ENCODE data around the gene HOXC6. TPM values are rescaled to one million over a fixed set of nuclear protein-coding genes. Genes with fewer than 3 reads are reported as not detected.

HOXC6 gene
- total RNA-seq, 2 donors from 2014 or later: 0.15 TPM; not detected in 1

DNA sequence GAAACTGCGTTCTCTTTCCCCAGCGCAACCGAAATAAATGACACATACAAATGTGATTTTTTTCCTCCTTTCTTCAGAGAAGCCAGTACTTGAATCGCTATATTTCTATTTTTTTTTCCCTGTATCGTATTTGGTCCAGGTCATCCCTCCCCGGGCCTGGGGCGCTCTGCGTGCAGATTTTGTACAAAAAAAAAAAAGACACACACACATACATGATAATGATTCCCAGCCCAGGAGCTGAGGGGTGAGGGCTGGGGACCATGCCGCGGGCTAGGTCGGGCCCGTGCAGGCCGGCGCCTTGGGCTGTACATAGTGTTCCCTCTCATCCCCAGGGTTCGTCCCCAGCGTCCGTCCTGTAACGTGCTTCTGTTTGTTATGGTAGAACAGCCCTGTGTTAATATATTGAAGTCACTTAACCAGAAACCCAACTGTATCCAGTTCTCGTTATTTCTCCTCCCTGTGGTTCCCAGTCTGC lies 25.3 kb upstream of the HOXC6 start:
- Histone ChIP-seq H3K27me3 (peaks cover 100% of the 10 kb centered on the region), H3K9me3 (no peaks in the 10 kb centered on the region), H3K9ac (ENCODE audit: low read depth in 2 of 2, low read length in 2 of 2) (no peak overlapping the region), H3K4me3 (no peak overlapping the region), H3K27ac (no peak overlapping the region), H3K4me1 (peaks cover 7% of the 10 kb centered on the region), H3K36me3 (no peaks in the 10 kb centered on the region)
- no peak for DNase-seq
- TF ChIP-seq, protein P1, sequence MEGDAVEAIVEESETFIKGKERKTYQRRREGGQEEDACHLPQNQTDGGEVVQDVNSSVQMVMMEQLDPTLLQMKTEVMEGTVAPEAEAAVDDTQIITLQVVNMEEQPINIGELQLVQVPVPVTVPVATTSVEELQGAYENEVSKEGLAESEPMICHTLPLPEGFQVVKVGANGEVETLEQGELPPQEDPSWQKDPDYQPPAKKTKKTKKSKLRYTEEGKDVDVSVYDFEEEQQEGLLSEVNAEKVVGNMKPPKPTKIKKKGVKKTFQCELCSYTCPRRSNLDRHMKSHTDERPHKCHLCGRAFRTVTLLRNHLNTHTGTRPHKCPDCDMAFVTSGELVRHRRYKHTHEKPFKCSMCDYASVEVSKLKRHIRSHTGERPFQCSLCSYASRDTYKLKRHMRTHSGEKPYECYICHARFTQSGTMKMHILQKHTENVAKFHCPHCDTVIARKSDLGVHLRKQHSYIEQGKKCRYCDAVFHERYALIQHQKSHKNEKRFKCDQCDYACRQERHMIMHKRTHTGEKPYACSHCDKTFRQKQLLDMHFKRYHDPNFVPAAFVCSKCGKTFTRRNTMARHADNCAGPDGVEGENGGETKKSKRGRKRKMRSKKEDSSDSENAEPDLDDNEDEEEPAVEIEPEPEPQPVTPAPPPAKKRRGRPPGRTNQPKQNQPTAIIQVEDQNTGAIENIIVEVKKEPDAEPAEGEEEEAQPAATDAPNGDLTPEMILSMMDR (IDR thresholded peaks at IDR 0.05): no peak
- intact Hi-C loops (cut with DNase I): loop anchor here (10.0 kb wide), 1 partner anchor 352 kb away; no protein-coding TSS in a partner anchor

DNA sequence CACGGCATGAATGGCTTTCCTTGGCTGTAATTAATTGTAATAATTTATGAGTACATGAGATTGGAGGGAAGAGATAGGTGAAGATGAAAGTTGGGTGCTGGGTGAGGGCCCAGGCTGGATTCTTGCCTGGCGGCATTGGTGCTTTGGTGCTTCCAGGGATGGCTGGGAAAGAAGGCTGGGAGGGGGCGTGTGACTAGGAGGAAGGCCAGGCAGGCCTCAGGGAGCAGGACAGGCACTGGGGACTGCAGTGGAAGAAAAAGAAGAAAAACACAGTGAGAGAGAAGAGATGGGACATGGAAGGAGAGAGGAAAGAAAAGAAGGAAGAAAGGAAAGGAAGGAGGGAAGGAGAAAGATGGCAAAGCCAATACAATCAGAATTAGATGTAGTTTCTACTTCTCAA lies 24.6 kb upstream of the HOXC6 start:
- intact Hi-C loops (cut with DNase I): loop anchor here (10.0 kb wide), 1 partner anchor 351 kb away; no protein-coding TSS in a partner anchor
- no peak overlapping the region for H3K27ac ChIP-seq
- peaks cover 99% of the 10 kb centered on the region for H3K27me3 ChIP-seq

DNA sequence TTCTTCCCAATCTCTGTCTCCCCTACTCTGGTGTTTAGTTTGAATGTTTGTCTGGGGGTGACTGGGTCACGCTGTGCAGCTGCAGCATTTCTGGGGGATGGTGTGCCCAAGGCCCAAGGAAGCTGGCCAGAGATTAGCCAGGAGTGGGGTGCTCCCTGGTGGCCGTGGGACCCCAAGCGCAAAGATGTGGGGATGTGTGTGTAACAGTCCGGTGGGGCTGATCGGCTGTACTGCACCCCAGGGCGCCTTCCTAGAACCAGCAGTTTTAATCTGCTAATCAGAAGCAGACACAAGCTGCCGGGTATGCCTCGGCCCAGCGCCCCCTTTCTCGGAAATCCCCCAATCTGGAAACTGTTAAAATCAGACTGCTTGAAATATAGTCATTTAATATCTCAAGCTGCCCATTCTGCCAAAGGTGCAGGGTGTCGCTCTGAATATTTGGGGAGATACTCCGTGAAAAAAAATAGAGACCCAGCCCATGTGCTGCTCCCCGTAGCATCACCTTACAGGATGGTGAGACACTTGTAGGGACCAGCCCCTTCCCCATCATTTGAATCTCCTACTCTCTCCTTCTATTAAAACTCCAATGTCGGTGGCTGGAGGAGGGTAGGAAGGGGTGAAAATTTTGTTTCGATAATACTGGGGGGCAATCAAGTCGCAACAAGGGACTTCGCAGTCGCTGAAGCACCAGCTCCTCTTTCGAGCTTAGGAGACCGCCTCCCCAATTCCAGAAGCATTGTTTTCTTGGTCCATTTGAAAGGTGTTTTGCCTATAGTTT lies 24.0 kb upstream of the HOXC6 start:
- DNase-seq: no peak
- intact Hi-C loops (cut with DNase I): loop anchor here (10.0 kb wide), 1 partner anchor 351 kb away; no protein-coding TSS in a partner anchor
- Histone ChIP-seq H3K4me1 (peaks cover 7% of the 10 kb centered on the region), H3K36me3 (no peaks in the 10 kb centered on the region), H3K27me3 (peaks cover 96% of the 10 kb centered on the region), H3K4me3 (no peak overlapping the region), H3K27ac (no peak overlapping the region), H3K9ac (ENCODE audit: low read depth in 2 of 2, low read length in 2 of 2) (no peak overlapping the region), H3K9me3 (no peaks in the 10 kb centered on the region)
- TF ChIP-seq, protein P1 (IDR thresholded peaks at IDR 0.05): no peak

More for the DNA sequence above, 24.6 kb upstream of the HOXC6 start:
- no peak overlapping the region for H3K4me3 ChIP-seq
- H3K36me3 ChIP-seq: no peaks in the 10 kb centered on the region
- no peak overlapping the region for H3K9ac ChIP-seq (ENCODE audit: low read depth in 2 of 2, low read length in 2 of 2)
- H3K4me1 ChIP-seq: peaks cover 7% of the 10 kb centered on the region
- TF ChIP-seq, protein P1 (IDR thresholded peaks at IDR 0.05): no peak
- DNase-seq: no peak
- no peaks in the 10 kb centered on the region for H3K9me3 ChIP-seq

DNA sequence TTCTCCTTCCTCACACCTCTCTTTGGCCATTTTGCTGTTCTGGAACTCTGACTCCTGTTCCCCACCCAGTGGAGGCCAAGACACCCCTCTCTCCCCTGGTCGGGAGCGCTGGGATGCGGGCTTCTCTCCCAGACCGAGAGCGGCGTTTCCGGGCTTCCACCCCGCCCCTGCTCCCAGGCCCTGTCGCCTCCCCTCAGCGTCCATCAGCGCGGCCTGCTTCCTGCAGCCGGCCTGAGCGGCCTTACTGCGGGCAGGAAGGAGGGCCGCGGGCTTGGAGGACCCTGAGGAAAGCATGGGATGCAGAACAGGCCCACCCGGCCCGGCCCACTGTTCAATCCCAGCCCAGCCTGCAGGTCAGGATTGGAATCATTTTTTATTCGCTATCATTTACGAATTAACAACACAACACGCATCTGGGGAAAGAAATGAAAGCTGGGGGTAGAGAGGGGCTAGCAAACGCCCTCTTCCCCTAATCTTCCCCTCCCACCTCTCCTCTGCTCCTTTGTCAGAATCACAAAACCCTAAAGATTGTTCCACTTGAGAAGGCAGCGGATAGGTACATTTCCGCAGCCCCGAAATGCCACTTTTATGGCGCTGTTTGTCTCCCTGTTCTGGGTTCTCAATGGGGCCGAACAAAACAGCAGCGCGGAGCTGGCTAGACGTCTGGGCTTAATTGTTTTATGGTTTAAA lies 23.3 kb upstream of the HOXC6 start:
- peaks cover 7% of the 10 kb centered on the region for H3K4me1 ChIP-seq
- TF ChIP-seq, protein P1 (IDR thresholded peaks at IDR 0.05): no peak
- intact Hi-C loops (cut with DNase I): loop anchor here (10.0 kb wide), 1 partner anchor 350 kb away; no protein-coding TSS in a partner anchor
- no peak for DNase-seq
- no peak overlapping the region for H3K4me3 ChIP-seq
- H3K36me3 ChIP-seq: no peaks in the 10 kb centered on the region
- H3K9me3 ChIP-seq: no peaks in the 10 kb centered on the region
- H3K27me3 ChIP-seq: peaks cover 96% of the 10 kb centered on the region
- no peak overlapping the region for H3K27ac ChIP-seq
- no peak overlapping the region for H3K9ac ChIP-seq (ENCODE audit: low read depth in 2 of 2, low read length in 2 of 2)

DNA sequence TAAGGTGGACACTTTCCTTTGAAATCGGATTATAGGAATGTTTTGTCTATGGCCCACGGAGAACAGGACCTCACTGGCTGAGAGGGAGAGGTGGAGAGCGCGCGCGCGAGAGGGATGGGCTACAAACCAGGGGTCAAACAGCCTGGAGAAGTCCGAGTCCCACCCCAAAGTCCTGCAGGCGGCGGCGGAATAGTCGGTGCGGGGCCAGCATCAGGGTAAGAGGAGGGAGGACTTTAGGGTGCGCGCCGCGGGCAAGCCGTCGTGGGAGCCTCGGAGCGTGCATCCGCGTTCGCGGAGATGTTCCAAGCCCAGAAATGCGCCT lies 22.7 kb upstream of the HOXC6 start:
- Histone ChIP-seq H3K4me1 (peaks cover 7% of the 10 kb centered on the region), H3K9me3 (no peaks in the 10 kb centered on the region), H3K9ac (ENCODE audit: low read depth in 2 of 2, low read length in 2 of 2) (no peak overlapping the region), H3K27me3 (peaks cover 96% of the 10 kb centered on the region), H3K4me3 (no peak overlapping the region), H3K36me3 (no peaks in the 10 kb centered on the region), H3K27ac (no peak overlapping the region)
- intact Hi-C loops (cut with DNase I): loop anchor here (10.0 kb wide), 1 partner anchor 349 kb away; no protein-coding TSS in a partner anchor
- TF ChIP-seq, protein P1 (IDR thresholded peaks at IDR 0.05): no peak
- DNase-seq: no peak

All from colonic mucosa (tissue), 4 donors.